NCI-H2081 (cell line): ENCODE measurements around the gene RADX.
"Not testable (repeated sequence)": the region's sequence is repeated elsewhere in the genome, so short reads cannot be mapped to it uniquely, and the experiment has no call there.

Source experiments
- DNase-seq, 2 experiments: peaks; one replicate each; lab custom pipeline; 2025; lab: John Stamatoyannopoulos, UW

RADX gene

GRCh38 chrX:106611679-106612392 lies at the start of gene RADX:
RADX (plus strand) TSS chrX:106611978; CDS start chrX:106612081, 103 bp downstream.
- DNase-seq = peak; percentile 96 to 98

DNA sequence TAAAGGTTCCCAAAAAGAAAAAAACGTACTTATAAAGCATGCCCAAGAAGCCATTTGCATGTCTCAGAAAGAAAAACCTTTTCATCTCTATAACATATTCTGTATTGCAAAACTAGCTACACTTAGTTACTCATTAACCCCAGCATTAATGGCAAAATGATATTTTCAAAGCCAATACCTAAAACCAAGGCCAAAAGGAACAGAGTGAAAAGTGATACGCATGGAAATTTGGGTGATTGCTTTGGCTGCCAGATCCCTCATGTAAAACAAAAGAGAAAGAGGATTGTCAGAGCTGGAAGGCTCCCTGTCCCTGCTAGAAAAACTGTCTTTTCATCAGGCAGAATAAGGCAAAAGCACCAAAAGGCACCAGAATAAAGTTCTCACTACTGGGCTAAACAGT lies 46.8 kb upstream of the RADX start:
- no peak for DNase-seq

GRCh38 chrX:106566362-106566761 lies 45.4 kb upstream of the RADX start:
- DNase-seq = no peak

- DNase-seq = no peak
These were observed 29.9 kb upstream of the RADX start for GRCh38 chrX:106581856-106582255.

DNA sequence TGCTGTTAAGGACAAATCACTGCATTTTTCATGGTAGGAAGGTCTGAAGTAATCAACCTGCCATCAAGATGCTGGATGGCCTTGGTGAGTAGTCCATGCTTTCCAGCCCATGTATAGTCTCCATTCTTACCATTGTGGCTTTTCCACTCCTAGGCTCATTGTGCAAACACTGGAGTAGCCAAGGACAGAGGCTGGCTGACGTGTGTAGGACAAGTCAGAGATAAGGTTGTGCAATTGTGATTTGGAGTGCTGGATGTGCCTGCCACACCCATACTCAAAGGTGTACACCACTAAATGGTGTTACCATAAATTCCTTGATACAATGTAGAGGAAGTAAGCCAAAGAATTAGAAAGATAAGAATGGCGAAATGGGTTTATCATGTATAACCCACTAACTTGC lies 26.3 kb upstream of the RADX start:
- DNase-seq = no peak

- DNase-seq = no peak
These were observed 23.0 kb upstream of the RADX start for GRCh38 chrX:106588801-106589200.

DNA sequence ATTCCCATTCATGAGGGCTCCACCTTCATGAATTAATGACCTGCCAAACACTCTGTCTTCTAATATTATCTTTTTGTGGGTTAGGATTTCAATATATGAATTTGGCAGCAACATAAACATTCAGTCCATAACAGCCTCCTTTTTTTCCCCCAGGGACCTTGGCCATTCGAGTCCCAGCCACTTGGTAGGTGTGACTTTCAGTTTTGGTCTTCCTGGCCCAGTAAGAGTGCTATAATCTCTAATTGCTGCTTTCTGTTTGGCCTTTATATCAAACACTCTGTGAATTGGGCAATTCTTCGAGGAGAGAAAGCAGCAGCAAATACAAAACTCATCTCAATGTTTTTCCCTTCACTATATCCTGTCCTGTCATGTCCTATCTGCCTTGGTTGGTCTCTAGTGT lies 12.4 kb upstream of the RADX start:
- no peak for DNase-seq

DNA sequence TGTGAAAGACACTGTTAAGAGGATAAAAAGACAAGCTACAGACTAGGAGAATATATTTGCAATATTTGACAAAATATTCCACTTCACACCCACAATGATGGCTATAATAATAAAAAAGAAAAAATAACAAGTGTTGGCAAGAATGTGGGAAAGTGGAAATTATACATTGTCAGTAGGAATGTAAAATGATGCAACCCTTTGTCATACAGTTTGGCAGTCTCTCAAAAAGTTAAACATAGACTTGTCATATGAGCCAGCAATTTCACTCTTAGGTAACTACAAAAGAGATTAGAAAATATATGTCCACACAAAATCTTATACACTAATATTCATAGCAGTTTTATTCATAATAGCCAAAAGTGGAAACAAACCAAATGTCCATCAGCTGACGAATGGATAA lies 5.2 kb upstream of the RADX start:
- no peak for DNase-seq

DNA sequence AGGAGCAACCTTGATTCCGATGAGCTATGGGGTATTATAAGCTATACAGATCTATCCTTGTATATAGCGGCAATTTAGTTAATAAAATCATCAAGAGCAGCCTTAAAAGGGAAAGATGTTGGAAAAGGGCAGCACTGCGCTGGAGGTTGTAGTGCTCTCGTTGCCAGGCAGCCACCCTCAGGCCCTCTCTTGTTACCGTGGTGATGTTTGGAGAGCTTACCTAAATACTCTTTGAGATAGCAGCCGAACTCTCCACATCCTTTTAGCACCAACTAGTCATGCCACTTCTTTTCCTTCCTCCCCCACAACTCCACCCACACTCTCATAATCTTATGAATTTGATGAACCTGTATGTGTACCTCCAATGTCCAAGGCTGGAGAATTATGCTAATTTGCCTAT lies 3.8 kb upstream of the RADX start:
- DNase-seq = peak; percentile 45 to 65

GRCh38 chrX:106611317-106611678 lies 480 bp upstream of the RADX start:
- peak in 1 of 2 experiments; percentile 43 for DNase-seq

GRCh38 chrX:106612393-106612763 lies 600 bp downstream of the RADX start:
- peak in 1 of 2 experiments; percentile 61 for DNase-seq

DNA sequence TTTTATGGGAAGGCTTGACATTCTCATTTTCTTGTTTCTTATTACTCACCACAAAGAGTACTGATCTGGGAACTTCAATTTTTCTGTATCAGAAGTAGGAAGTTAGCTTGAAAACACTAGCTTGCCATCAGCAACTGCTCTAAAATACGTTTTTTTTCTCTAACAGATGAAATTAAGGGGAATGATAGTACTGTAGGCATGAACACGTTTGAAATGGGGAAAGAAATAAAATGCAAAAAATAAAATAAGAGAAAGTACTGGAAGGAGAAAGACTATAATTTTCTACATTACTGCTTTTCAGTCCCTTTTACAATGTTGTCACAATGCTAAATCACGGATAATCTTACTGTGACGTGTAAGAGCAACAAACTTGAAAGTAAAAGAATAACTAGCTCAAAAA lies 1.5 kb downstream of the RADX start:
- DNase-seq = no peak

DNA sequence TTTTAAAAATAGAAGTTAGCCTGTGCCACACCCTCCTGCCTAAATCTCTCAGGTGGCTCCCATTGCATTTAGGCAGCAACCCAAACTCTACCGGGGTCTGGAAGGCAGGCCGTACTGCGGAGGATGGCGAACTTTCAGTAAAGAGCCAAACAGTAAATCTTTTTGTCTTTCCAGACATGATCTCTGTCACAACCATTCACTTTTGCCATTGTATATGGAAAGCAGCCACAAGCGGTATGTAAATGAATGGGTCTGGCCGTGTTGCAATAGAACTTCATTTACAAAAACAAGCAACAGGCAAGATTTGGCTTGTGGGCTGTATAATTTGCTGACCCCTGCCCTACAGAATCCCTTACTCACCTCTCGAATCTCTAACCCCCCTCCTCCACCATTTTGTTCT lies 3.3 kb downstream of the RADX start:
- DNase-seq = no peak

DNA sequence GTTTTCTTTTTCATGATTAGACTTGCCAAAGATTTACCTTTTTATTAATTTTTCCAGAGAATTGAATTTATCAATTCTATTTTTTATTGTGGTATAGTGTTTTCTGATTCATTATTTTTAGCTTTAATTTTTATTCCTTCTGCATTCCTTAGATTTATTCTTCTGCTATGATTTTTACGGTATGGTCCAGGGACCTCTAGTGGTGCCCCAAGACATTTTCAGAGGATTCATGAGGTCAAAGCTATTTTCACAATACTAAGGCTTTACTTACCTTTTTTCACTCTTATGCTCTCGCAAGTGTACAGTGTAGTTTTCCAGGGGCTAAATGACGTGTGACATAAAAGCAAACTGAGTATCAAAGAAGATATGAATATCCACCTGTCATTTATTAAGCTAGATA lies 8.0 kb downstream of the RADX start:
- DNase-seq = peak in 1 of 2 experiments; percentile 15

DNA sequence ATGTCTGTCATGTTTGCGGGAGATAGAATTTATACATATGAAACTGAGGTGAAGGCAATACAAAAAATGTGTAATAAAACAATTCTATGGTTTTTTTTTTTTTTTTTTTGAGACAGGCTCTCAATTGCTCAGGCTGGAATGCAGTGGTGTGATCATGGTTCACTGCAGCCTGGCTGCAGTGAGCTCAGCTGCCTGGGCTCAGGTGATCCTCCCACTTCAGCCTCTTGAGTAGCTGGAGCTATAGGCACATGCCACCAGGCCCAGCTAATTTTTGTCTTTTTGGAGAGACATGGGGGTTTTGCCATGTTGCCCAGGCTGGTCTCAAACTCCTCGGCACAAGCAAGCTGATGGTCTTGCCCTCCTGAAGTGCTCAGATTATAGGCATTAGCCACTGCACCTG lies 10.1 kb downstream of the RADX start:
- no peak for DNase-seq

GRCh38 chrX:106626789-106627188 lies 15.0 kb downstream of the RADX start:
- DNase-seq = no peak

DNA sequence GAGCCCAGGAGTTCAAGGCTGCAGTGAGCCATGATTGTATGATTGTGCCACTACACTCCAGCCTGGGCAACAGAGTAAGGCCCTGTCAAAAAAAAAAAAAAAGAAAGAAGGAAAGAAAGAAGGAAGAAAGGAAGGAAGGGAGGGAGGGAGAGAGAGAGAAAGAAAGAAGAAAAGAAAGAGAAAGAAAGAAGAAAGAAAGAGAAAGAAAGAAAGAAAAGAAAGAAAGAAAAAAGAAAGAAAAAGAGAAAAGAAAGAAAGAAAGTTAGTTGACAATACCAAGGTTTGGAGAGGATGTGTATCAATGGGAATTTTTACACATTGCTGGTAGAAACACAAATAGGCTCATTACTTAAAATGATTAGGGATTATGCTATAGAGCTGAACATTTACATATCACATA lies 19.8 kb downstream of the RADX start:
- no peak for DNase-seq

GRCh38 chrX:106649523-106650428 lies 38.0 kb downstream of the RADX start:
- no peak for DNase-seq

- not testable (repeated sequence) for DNase-seq
These were observed 41.8 kb downstream of the RADX start for GRCh38 chrX:106653625-106654024.

GRCh38 chrX:106670631-106671030 lies 58.9 kb downstream of the RADX start:
- no peak for DNase-seq

DNA sequence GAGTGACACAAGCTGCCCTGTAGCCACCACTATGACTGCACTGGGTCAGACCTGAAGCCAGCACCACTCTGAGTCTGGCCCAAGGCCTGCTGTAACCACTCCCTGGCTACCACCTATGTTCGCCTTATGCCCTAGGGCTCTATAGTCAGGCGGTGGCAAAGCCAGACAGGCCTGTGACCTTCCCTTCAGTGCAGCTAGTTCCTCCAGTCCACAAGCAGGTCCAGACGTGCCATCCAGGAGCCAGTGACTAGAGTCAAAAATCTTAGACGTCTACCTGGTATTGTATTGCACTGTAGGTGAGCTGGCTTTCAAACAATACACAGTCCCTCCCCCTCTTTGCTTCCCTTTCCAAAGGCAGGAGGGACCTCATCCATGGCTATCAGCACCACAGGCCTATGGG lies 60.7 kb downstream of the RADX start:
- DNase-seq = no peak

- DNase-seq = no peak
These were observed 68.9 kb downstream of the RADX start for GRCh38 chrX:106680716-106681115.

GRCh38 chrX:106684207-106684606 lies 72.4 kb downstream of the RADX start:
- no peak for DNase-seq
